ENCODE data around the gene RAB11B. TPM values are rescaled to one million over a fixed set of nuclear protein-coding genes. Genes with fewer than 3 reads are reported as not detected.

The RAB11B gene
- total and polyA plus RNA-seq, 9 of the 15 experiments (the other 6 are each of a cell fraction or from before 2014, with no cell fraction given) = 0.74 to 71.0 (median 13.8) TPM

DNA sequence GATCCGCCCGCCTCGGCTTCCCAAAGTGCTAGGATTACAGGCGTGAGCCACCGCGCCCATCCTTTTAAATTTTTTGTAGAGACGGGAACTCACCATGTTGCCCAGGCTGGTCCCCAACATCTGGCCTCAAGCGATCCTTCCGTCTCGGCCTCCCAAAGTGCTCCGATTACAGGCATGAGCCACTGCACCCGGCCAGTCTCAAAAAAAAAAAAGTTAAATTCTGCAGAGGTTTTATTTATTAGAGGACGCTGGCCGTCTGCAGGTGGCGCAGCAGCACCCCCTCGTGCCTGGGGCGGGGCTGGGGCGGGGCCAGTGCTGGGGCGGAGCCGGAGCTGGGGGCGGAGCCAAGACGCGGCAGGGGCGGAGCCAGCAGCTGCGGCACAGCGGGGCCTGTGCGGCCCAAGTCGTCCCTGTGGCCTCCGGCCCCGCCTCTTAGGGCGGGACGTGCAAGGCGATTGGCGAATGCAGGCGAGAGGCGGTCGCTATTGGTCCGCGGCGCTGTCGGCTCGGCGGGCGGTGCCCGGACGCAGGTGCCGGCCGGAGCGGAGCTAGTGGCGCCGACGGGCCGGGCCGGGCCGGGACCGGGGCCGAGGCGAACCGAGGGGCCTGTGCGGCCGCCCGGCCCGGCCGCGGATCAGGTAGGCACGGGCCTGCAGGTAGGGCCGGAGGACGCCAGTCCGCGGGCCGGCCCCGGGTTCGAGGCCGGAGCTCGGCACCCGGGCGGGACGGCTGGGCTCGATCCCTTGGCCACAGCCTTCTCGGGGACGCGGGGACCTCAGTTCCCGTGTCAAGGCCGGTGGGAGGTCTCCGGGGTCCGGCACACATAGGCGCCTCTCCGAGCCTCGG lies 22.8 kb downstream of the RAB11B start, which contains the start of gene MARCHF2 (continued):
- TF ChIP-seq FOXP1 (CRISPR knock-in tag; IDR thresholded peaks at IDR 0.05) = no peak
- no peak for TF ChIP-seq XRCC5 (IDR thresholded peaks at IDR 0.05; ENCODE audit: low read depth, low read length)
- TF ChIP-seq GATA2 (CRISPR knock-in tag; IDR thresholded peaks at IDR 0.05) = no peak
- peak; percentile 86 for TF ChIP-seq HMGN3 (IDR thresholded peaks at IDR 0.05; ENCODE audit: borderline replicate concordance, extremely low read depth, insufficient read length, low read depth, low read length)
- no peak for TF ChIP-seq ZNF707 (CRISPR knock-in tag; conservative IDR thresholded peaks at IDR 0.05)
- TF ChIP-seq CBX5 (IDR thresholded peaks at IDR 0.05; ENCODE audit: borderline replicate concordance, low read depth) = no peak
- TF ChIP-seq EZH2 (IDR thresholded peaks at IDR 0.05; ENCODE audit: borderline replicate concordance, low read depth, low read length) = no peak
- no peak for TF ChIP-seq HEY1 (CRISPR knock-in tag; IDR thresholded peaks at IDR 0.05; ENCODE audit: borderline replicate concordance)
- TF ChIP-seq LCOR (CRISPR knock-in tag; IDR thresholded peaks at IDR 0.05) = no peak
- no peak; the same call in 1 of the 2 replicates for TF ChIP-seq KLF1 (tag; IDR thresholded peaks at IDR 0.05)
- TF ChIP-seq, protein P1, sequence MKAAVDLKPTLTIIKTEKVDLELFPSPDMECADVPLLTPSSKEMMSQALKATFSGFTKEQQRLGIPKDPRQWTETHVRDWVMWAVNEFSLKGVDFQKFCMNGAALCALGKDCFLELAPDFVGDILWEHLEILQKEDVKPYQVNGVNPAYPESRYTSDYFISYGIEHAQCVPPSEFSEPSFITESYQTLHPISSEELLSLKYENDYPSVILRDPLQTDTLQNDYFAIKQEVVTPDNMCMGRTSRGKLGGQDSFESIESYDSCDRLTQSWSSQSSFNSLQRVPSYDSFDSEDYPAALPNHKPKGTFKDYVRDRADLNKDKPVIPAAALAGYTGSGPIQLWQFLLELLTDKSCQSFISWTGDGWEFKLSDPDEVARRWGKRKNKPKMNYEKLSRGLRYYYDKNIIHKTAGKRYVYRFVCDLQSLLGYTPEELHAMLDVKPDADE (conservative IDR thresholded peaks at IDR 0.05; ENCODE audit: control insufficient read depth, low read depth, low read length) = 0 out of 2 replicates have a peak, but pooled peaks have one; percentile 29
- TF ChIP-seq, protein P2, sequence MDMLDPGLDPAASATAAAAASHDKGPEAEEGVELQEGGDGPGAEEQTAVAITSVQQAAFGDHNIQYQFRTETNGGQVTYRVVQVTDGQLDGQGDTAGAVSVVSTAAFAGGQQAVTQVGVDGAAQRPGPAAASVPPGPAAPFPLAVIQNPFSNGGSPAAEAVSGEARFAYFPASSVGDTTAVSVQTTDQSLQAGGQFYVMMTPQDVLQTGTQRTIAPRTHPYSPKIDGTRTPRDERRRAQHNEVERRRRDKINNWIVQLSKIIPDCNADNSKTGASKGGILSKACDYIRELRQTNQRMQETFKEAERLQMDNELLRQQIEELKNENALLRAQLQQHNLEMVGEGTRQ (CRISPR knock-in tag; IDR thresholded peaks at IDR 0.05) = no peak
- no peak for TF ChIP-seq SRF (CRISPR knock-in tag; IDR thresholded peaks at IDR 0.05)
- no peak for TF ChIP-seq ZFP30 (CRISPR knock-in tag; IDR thresholded peaks at IDR 0.05; ENCODE audit: borderline replicate concordance)
- TF ChIP-seq ILK (tag; IDR thresholded peaks at IDR 0.05; ENCODE audit: borderline replicate concordance, low read depth) = no peak
- TF ChIP-seq, protein P3, sequence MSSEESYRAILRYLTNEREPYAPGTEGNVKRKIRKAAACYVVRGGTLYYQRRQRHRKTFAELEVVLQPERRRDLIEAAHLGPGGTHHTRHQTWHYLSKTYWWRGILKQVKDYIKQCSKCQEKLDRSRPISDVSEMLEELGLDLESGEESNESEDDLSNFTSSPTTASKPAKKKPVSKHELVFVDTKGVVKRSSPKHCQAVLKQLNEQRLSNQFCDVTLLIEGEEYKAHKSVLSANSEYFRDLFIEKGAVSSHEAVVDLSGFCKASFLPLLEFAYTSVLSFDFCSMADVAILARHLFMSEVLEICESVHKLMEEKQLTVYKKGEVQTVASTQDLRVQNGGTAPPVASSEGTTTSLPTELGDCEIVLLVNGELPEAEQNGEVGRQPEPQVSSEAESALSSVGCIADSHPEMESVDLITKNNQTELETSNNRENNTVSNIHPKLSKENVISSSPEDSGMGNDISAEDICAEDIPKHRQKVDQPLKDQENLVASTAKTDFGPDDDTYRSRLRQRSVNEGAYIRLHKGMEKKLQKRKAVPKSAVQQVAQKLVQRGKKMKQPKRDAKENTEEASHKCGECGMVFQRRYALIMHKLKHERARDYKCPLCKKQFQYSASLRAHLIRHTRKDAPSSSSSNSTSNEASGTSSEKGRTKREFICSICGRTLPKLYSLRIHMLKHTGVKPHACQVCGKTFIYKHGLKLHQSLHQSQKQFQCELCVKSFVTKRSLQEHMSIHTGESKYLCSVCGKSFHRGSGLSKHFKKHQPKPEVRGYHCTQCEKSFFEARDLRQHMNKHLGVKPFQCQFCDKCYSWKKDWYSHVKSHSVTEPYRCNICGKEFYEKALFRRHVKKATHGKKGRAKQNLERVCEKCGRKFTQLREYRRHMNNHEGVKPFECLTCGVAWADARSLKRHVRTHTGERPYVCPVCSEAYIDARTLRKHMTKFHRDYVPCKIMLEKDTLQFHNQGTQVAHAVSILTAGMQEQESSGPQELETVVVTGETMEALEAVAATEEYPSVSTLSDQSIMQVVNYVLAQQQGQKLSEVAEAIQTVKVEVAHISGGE (CRISPR knock-in tag; IDR thresholded peaks at IDR 0.05) = peak in 2 of 3 experiments; percentile 14 to 33; a peak in 1 of 6 replicates
- peak; percentile 56 for TF ChIP-seq ZFX (CRISPR knock-in tag; IDR thresholded peaks at IDR 0.05)

All from K562 (cell line).